ENCODE data around the gene CAMK1. TPM values are rescaled to one million over a fixed set of nuclear protein-coding genes. Genes with fewer than 3 reads are reported as not detected.
A peak's percentile ranks its signal among the peaks of the same experiment; 100 is the strongest.

Gene CAMK1
- total RNA-seq, 1 experiment from 2014 or later, result 9.7 TPM

DNA sequence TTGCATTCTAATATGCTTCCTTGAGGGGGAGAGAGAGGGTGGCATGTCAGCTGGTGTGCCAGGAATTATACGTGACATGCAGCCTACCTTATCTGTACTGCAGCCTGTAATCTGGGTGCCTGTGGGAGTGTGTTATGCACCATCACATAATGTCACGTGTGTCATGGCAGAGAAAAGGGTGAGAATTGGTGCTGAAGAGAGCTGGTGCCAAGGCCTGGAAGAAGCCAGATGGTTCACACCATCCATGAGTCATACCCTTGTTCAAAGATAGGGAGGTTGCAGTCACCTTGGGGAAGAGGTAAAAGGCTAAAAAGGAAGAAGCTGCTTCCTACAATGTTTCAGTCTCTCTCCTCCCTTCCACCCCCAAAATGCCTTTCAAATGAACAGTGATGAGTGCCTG is 32.9 kb downstream of the CAMK1 start:
- H3K4me3 ChIP-seq (ENCODE audit: low read depth in 2 of 2, low read length in 2 of 2), result no peak overlapping the region
- ChIA-PET POLR2A (interaction anchor here (0.6 kb wide), 1 partner anchor 13 kb away, joined by 4 read pairs; no protein-coding TSS in a partner anchor), CTCF (interaction anchor here (0.6 kb wide), 1 partner anchor 9 kb away, joined by 3 read pairs; no protein-coding TSS in a partner anchor)
- no peak overlapping the region for H3K27ac ChIP-seq (ENCODE audit: low read length)
- H3K4me1 ChIP-seq (ENCODE audit: control insufficient read depth, insufficient read depth, low read length), result peaks cover 7% of the 10 kb centered on the region; the same call in 1 of the 2 replicates
- in situ Hi-C loops (cut with HindIII; ENCODE audit: low pct_unique_long_range_greater_than_20kb, low sequenced_read_pairs), result no loop called here
- DNase-seq (ENCODE audit: low read depth, low spot score) (no peak), ATAC-seq (no peak)
- BruUV-seq (replicated peaks), result no TSS peak
- H3K27me3 ChIP-seq (ENCODE audit: control insufficient read depth, insufficient read depth, low read length), result no peaks in the 10 kb centered on the region
- intact Hi-C loops (cut with micrococcal nuclease; ENCODE audit: unreplicated experiment), result no loop called here
- H3K36me3 ChIP-seq (ENCODE audit: control insufficient read depth, insufficient read depth, low read length), result peaks cover 3% of the 10 kb centered on the region
- no peaks in the 10 kb centered on the region for H3K9me3 ChIP-seq (ENCODE audit: control insufficient read depth, insufficient read depth, low read depth, low read length)
- no peak for TF ChIP-seq POLR2AphosphoS5 (IDR thresholded peaks at IDR 0.05; ENCODE audit: low read depth, low read length)
- TF ChIP-seq REST (IDR thresholded peaks at IDR 0.05; ENCODE audit: insufficient read depth in 1 of 2, low read depth in 2 of 2, low read length in 1 of 2), result no peak
- no peak for TF ChIP-seq TCF7L2 (IDR thresholded peaks at IDR 0.05; ENCODE audit: low read depth, low read length)
- no peak for TF ChIP-seq SIN3A (IDR thresholded peaks at IDR 0.05; ENCODE audit: borderline replicate concordance, insufficient read depth, low read depth, low read length)
- TF ChIP-seq, protein P1, sequence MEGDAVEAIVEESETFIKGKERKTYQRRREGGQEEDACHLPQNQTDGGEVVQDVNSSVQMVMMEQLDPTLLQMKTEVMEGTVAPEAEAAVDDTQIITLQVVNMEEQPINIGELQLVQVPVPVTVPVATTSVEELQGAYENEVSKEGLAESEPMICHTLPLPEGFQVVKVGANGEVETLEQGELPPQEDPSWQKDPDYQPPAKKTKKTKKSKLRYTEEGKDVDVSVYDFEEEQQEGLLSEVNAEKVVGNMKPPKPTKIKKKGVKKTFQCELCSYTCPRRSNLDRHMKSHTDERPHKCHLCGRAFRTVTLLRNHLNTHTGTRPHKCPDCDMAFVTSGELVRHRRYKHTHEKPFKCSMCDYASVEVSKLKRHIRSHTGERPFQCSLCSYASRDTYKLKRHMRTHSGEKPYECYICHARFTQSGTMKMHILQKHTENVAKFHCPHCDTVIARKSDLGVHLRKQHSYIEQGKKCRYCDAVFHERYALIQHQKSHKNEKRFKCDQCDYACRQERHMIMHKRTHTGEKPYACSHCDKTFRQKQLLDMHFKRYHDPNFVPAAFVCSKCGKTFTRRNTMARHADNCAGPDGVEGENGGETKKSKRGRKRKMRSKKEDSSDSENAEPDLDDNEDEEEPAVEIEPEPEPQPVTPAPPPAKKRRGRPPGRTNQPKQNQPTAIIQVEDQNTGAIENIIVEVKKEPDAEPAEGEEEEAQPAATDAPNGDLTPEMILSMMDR (IDR thresholded peaks at IDR 0.05), result no peak

GRCh38 chr3:9732740-9733115 is 37.0 kb downstream of the CAMK1 start:
- TSS peak; percentile 60 for BruUV-seq (replicated peaks)
- DNase-seq (ENCODE audit: low read depth, low spot score), result no peak
- in situ Hi-C loops (cut with HindIII; ENCODE audit: low pct_unique_long_range_greater_than_20kb, low sequenced_read_pairs) (no loop called here), intact Hi-C loops (cut with micrococcal nuclease; ENCODE audit: unreplicated experiment) (no loop called here)
- TF ChIP-seq TCF7L2 (IDR thresholded peaks at IDR 0.05; ENCODE audit: low read depth, low read length), result no peak
- no peak for TF ChIP-seq POLR2AphosphoS5 (IDR thresholded peaks at IDR 0.05; ENCODE audit: low read depth, low read length)
- no peak for TF ChIP-seq SIN3A (IDR thresholded peaks at IDR 0.05; ENCODE audit: borderline replicate concordance, insufficient read depth, low read depth, low read length)
- no peak for TF ChIP-seq REST (IDR thresholded peaks at IDR 0.05; ENCODE audit: insufficient read depth in 1 of 2, low read depth in 2 of 2, low read length in 1 of 2)
- TF ChIP-seq, protein P1 (IDR thresholded peaks at IDR 0.05), result no peak
- ChIA-PET POLR2A (interaction anchor here (0.5 kb wide), 1 partner anchor 529 kb away, joined by 9 read pairs; no protein-coding TSS in a partner anchor), CTCF (no interaction called here)
- Histone ChIP-seq H3K27me3 (ENCODE audit: control insufficient read depth, insufficient read depth, low read length) (no peaks in the 10 kb centered on the region), H3K9me3 (ENCODE audit: control insufficient read depth, insufficient read depth, low read depth, low read length) (no peaks in the 10 kb centered on the region), H3K4me1 (ENCODE audit: control insufficient read depth, insufficient read depth, low read length) (peaks cover 7% of the 10 kb centered on the region; the same call in 1 of the 2 replicates), H3K4me3 (ENCODE audit: low read depth in 2 of 2, low read length in 2 of 2) (peak overlapping the region; percentile 70 to 84), H3K27ac (ENCODE audit: low read length) (peak overlapping the region; percentile 83; the same call in 1 of the 2 replicates), H3K36me3 (ENCODE audit: control insufficient read depth, insufficient read depth, low read length) (no peaks in the 10 kb centered on the region; the same call in none of the 2 replicates)
- no peak for ATAC-seq

All from Panc1 (cell line).